Head of caudate nucleus (tissue), 42 donors: ENCODE measurements around the gene BTBD2.
"Not testable (repeated sequence)": the region's sequence is repeated elsewhere in the genome, so short reads cannot be mapped to it uniquely, and the experiment has no call there.

ENCODE experiments used
- DNase-seq, 42 donors: peaks; one replicate each; pipeline versions ENCODE4 v3.0.0 to v3.0.0-alpha.2; 2020 to 2021; ENCODE audit warnings: mixed read lengths in 7 of 42
- intact Hi-C: fragments of 100-400 bp; cut with DNase I; formaldehyde crosslinking; loops from one replicate; pipeline ENCODE4 v1.15.0; 2022

The BTBD2 gene

GRCh38 chr19:2042485-2043250 is 27.2 kb upstream of the BTBD2 start:
- peak in 15 of 42 donors; percentile 10 to 70 (median 37) for DNase-seq
- intact Hi-C loops, result no loop called here

- intact Hi-C loops, result no loop called here
- DNase-seq, result peak; percentile 93 to 99 (median 98)
Measured at GRCh38 chr19:2041683-2042484, 26.4 kb upstream of the BTBD2 start.

- DNase-seq, result peak in 1 of 42 donors; percentile 31
- intact Hi-C loops, result no loop called here
Measured at GRCh38 chr19:2041433-2041682, 25.8 kb upstream of the BTBD2 start.

GRCh38 chr19:2040647-2041432 is 25.3 kb upstream of the BTBD2 start:
- peak in 2 of 42 donors; percentile 15 for DNase-seq
- intact Hi-C loops, result no loop called here

- intact Hi-C loops, result no loop called here
- DNase-seq, result peak in 2 of 42 donors; percentile 13 to 16
Measured at GRCh38 chr19:2039959-2040646, 24.6 kb upstream of the BTBD2 start.

GRCh38 chr19:2039089-2039958 is 23.8 kb upstream of the BTBD2 start:
- intact Hi-C loops, result no loop called here
- DNase-seq, result peak in 2 of 42 donors; percentile 11 to 14

GRCh38 chr19:2038284-2039088 is 23.0 kb upstream of the BTBD2 start:
- intact Hi-C loops, result no loop called here
- DNase-seq, result peak in 2 of 42 donors; percentile 13

- intact Hi-C loops, result no loop called here
- peak in 1 of 42 donors; percentile 13 for DNase-seq
Measured at GRCh38 chr19:2037651-2038255, 22.2 kb upstream of the BTBD2 start.

- intact Hi-C loops, result no loop called here
- no peak for DNase-seq
Measured at GRCh38 chr19:2036424-2036823, 20.9 kb upstream of the BTBD2 start.

GRCh38 chr19:2035590-2035991 is 20.1 kb upstream of the BTBD2 start:
- intact Hi-C loops, result no loop called here
- DNase-seq, result peak in 1 of 42 donors; percentile 10

- peak in 2 of 42 donors; percentile 14 to 20 for DNase-seq
- intact Hi-C loops, result no loop called here
Measured at GRCh38 chr19:2034729-2035589, 19.4 kb upstream of the BTBD2 start.

GRCh38 chr19:2034253-2034652 is 18.7 kb upstream of the BTBD2 start:
- DNase-seq, intact Hi-C loops: not testable (repeated sequence)

- DNase-seq, result no peak
- intact Hi-C loops, result no loop called here
Measured at GRCh38 chr19:2033825-2034159, 18.3 kb upstream of the BTBD2 start.

- intact Hi-C loops, result no loop called here
- peak in 1 of 42 donors; percentile 13 for DNase-seq
Measured at GRCh38 chr19:2033115-2033824, 17.8 kb upstream of the BTBD2 start.

- intact Hi-C loops, result no loop called here
- peak; percentile 87 to 98 (median 96) for DNase-seq
Measured at GRCh38 chr19:2032296-2032941, 16.9 kb upstream of the BTBD2 start.
